ENCODE measurements around the gene CLBA1.
"Not testable (repeated sequence)": the region's sequence is repeated elsewhere in the genome, so short reads cannot be mapped to it uniquely, and the experiment has no call there.

The CLBA1 gene

DNA sequence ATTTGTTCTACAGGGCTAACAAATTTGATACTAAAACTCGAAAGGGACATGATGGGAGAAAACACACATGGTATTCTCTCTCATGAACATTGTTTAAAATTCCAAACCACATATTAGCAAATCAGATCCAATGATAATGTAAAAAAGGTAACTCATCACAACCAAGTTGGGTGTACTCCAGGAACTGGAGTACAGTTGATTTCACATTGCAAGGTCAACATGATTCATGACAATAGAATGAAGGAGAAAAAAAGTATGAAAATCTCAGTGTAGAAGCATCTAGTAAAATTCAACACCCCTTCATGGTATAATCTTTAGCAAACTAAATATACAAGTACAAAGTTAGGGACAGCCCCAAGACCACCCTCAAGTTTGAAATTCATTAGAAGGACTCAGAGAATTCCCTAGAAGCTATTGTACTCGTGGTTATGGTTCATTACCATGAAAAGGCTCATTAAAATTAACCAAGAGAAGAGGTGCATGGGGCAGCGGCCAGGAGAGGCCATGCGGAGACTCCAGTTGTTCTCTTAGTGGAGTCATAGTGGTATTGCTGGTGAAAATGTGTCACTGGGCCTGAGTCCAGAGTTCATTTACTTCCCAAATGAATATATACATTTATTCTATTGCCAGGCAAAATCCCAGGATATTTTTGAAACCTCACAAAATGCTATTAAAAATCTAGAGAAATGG lies 38.3 kb downstream of the CLBA1 start:
- no peak for DNase-seq (ENCODE audit: low spot score)

DNA sequence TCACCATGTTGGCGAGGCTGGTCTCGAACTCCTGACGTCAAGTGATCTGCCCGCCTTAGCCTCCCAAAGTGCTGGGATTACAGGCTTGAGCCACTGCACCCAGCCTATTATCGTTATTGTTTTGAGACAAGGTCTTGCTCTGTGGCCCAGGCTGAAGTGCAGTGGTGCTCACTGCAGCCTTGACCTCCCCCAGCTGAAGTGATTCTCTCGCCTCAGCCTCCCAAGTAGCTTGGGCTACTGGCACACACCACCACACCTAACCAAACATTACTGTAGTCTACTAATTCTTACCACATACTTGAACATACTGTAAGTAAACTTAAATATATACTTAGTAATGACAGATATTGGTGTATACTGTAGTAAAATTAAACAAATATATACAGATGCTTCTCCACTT lies 39.8 kb downstream of the CLBA1 start:
- no peak for DNase-seq (ENCODE audit: low spot score)

DNA sequence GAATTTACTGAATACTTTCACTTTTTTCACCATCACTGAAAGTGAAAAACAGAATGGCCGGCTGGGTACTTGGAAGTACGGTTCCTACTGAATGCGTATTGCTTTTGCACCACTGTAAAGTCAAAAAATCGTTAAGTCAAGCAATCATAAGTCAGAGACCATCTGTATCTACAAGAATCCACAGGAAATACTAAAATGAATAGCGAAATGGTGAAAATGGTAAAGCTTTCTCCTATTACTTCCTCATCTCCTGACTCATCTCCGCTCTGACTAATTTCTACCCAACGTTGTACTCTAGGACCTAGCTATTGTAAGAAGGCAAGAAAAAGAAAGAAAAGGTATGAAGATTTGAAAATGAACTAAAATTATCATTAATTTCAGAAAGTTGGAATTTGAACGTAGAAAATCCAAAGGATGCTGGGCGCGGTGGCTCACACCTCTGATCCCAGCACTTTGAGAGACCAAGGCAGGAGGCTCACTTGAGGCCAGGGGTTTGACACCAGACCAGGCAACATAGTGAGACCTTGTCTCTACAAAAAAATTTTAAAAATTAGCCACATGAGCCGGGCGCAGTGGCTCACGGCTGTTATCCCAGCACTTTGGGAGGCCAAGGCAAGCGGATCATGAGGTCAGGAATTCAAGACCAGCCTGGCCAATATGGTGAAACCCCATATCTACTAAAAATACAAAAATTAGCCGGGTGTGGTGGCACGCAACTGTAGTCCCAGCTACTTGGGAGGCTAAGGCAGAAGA lies 40.6 kb downstream of the CLBA1 start:
- DNase-seq (ENCODE audit: low spot score) = no peak

DNA sequence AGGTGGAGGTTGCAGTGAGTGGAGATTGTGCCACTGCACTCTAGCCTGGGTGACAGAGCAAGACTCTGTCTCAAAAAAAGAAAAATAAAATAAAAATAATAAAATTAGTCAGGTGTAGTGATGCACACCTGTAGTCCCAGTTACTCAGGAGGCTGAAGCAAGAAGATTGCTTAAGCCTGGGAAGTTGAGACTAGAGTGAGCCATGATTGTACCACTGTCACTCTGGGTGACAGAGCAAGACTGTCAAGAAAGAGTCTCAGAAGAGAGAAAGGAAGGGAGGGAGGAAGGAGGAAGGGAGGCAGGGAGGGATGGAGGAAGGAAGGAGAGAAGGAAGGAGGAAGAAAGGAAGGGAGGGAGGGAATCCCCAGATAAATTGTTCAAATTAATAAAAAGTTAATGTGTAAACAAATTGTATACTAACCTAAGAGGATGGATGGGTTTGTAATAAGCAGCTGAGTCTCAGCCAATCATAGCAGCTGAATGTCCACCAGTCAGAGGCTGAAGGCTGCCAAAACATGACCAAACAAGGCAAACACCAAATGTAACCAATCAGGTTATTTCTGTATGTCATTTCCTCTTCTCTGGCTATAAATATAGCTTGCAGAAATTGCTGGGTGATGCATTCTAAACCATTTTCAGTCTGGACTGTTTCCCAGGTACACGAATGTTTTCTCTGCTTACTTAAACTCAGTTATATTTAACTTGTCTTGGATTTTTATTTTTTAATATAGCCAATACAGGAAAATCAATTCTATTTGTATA lies 41.4 kb downstream of the CLBA1 start:
- no peak for DNase-seq (ENCODE audit: low spot score)

DNA sequence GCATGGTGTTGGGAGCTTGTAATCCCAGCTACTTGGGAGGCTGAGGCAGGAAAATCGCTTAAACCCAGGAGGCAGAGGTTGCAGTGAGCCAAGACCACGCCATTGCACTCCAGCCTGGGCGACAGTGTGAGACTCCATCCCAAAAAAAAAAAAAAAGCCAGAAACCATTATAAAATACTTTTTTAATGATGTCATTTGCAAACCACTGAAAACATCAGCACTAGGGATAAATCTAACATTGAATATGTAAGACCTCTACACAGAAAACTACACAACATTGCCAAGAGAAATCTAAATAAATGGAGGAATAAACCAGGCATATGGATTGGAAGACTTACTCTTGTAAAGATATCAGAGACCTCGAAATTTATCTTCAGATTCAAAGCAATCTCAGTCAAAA lies 42.1 kb downstream of the CLBA1 start:
- not testable (repeated sequence) for DNase-seq (ENCODE audit: low spot score)

DNA sequence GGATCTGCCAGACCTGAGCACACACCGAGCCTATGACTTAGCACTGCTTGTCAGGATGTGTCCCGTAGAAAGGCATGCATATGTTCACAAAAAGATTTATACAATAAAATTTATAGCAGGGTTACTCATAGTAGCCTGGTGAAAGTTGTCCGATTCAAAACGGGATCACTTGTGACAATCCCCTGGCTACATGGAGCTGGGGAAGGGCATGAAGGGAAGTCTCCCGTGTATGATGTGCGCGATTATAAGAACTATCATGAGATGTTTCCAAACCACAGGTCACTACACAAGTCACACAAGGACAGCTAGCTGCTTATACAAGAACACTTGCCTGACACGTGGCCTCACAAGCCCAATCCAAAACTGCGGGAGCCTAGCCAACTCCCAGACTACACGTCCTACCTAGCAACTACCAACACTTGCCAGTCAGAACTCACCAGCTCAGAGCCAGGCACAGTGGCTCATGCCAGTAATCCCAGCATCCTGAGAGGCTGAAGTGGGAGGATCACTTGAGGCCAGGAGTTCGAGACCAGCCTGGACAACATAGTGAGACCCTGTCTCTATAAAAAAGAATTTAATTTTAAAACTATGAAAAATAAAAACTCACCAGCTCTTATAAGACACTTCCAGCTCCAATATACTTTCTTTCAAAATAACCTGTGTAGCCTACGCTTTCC lies 42.8 kb downstream of the CLBA1 start:
- no peak for DNase-seq (ENCODE audit: low spot score)

DNA sequence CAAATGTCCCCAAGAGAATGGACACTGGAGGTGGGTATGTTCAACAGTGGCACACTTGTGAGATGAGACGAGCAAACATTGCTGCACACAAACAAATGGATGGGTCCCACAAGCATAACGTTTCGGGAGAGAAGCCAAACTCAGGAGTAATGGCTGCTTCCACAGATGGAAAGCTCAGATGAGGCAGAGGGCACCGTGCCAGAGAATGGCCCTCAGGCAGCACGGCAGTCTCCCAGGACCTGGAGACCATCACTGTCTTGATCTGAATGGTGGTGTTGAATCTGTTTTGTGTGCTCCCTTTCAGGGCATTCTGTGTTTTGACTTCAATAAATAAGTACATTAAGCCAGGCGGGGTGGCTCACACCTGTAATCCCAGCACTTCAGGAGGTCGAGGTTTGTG lies 43.8 kb downstream of the CLBA1 start:
- DNase-seq (ENCODE audit: low spot score) = no peak

DNA sequence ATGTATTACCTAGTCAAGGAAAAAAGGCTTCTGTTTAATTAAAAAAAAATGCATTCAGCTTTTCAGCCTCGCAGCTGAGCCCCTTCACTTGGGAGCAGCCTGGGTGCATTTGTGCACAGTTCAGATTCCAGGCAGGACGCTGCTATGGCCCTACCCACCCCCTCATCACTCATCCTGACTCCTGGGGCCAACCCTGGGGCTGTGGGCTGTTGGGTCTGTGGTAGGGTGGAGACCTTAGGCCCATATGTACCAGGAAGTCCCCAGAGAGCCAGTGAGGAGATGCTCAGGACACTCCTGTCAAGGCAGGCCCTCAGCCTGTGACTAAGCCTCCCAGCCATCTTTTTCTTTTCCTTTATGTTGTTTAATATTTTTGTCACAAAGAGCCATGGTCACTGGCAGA lies 44.6 kb downstream of the CLBA1 start:
- no peak for DNase-seq (ENCODE audit: low spot score)

DNA sequence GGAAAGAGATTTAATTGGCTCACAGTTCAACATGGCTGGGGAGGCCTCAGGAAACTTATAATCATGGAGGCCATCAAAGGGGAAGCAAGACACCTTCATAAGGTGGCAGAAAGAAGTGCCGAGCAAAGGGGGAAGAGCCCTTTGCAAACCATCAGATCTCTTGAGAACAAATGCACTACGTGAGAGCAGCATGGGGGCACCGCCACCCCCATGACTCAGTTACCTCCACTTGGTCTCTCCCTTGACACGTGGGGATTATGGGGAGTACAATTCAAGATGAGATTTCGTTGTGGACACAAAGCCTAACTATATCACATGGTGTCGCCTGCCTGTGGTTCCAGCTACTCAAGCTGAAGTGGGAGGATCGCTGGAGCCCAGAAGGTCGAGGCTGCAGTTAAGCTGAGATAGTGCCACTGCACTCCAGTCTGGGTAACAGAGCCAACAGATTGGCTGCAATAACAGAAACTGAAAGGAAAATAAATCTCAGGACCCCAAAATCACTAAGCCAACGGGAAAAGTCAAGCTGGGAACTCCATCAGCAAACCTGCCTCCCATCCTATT lies 45.3 kb downstream of the CLBA1 start:
- no peak for DNase-seq (ENCODE audit: low spot score)

DNA sequence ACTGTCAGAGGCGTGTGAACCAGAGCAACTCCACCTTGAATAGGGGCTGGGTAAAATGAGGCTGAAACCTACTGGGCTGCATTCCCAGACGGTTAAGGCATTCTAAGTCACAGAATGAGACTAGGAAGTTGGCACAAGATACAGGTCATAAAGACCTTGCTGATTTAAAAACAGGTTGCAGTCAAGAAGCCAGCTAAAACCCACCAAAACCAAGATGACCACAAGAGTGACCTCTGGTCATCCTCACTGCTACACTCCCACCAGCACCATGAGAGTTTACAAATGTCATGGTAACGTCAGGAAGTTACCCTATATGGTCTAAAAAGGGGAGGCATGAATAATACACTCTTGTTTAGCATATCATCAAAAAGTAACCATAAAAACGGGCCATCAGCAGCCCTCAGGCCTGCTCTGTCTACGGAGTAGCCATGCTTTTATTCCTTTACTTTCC lies 46.9 kb downstream of the CLBA1 start:
- DNase-seq (ENCODE audit: low spot score) = not testable (repeated sequence)

DNA sequence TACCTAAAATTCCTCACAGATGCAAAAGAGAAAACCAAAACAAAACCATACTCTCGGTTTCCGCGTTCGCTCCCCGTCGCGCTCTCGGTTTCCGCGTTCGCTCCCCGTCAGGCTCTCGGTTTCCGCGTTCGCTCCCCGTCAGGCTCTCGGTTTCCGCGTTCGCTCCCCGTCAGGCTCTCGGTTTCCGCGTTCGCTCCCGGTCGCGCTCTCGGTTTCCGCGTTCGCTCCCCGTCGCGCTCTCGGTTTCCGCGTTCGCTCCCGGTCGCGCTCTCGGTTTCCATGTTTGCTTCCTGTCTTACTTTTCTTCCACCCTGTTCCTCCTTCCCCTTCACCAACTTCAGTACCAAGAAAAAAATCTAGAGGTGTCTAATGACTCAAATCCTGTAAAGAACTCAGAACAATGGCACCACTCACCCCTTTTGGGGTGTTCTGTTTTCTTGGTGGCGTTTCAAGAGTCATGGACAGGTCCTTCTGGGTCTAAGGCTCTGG lies 47.9 kb downstream of the CLBA1 start:
- DNase-seq (ENCODE audit: low spot score) = peak; percentile 15

DNA sequence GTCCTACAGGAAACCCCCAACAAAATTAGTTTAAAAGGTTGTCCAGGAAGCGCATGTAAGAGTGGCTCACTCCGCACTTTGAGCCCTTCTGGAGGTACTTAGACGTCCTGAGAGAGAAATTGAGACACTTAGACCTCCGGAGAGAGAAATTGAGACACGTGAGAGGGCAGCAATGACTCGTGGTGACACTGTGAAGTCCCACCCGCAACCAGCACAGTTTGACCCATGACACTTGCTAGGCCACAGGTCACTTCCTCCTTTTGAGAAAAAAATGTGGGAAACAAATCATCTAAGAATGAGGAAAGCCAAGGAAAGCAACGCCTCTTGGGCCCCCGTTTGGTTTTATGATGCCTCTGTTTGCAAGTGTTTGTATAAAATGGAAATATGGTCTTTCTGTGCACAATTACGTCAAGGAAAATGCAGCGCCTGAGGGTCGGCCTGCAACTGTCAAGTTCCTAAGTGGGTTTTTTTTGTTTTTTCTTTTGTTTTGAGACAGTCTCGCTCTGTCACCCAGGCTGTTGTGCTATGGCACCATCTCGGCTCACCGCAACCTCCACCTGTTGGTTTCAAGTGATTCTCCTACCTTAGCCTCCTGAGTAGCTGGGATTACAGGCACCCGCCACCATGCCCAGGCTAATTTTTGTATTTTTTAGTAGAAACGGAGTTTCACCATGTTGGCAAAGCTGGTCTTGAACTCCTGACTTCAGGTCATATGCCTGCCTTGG lies 48.9 kb downstream of the CLBA1 start:
- DNase-seq (ENCODE audit: low spot score) = no peak

DNA sequence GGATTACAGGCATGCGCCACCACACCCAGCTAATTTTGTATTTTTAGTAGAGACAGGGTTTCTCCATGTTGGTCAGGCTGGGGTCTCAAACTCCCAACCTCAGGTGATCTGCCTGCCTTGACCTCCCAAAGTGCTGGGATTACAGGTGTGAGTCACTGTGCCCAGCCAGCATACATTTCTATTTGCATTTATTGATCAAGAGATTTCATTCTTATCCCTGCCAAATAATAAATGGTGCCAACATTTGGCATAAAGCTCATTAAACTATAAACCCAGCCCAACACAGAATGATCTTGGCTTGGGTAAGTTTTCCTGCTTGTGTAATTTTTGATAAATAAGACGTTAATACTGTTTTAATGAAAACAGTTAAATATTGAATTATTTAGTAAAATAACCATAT lies 50.0 kb downstream of the CLBA1 start:
- not testable (repeated sequence) for DNase-seq (ENCODE audit: low spot score)

DNA sequence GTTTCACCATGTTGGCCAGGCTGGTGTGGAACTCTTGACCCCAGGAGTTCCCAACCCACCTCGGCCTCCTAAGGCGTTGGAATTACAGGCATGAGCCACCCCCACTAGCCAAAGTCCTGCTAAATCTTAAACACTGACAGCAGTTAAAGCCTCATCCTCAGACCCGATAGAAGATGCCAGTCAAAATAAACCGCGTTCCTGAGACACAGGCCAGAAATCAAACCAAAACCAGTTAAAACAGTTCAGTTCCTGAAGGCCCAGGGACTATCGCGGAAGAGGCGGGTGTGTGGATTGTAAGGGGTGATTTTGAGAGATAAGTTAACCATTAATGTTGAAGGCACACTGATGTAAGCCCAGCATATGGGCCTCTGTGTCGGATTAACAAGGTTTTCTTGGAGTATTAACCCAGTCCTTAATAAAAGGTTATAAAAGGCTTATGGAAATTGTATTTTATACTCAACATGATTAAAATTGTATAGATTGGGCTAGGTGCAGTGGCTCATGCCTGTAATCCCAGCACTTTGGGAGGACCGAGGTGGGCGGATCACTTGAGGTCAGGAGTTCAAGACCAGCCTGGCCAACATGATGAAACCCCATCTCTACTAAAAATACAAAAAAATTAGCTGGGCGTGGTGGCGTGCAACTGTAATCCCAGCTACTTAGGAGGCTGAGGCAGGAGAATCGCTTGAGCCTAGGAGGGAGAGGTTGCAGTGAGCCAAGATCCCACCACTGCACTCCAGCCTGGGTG lies 54.0 kb downstream of the CLBA1 start:
- no peak for DNase-seq (ENCODE audit: low spot score)

DNA sequence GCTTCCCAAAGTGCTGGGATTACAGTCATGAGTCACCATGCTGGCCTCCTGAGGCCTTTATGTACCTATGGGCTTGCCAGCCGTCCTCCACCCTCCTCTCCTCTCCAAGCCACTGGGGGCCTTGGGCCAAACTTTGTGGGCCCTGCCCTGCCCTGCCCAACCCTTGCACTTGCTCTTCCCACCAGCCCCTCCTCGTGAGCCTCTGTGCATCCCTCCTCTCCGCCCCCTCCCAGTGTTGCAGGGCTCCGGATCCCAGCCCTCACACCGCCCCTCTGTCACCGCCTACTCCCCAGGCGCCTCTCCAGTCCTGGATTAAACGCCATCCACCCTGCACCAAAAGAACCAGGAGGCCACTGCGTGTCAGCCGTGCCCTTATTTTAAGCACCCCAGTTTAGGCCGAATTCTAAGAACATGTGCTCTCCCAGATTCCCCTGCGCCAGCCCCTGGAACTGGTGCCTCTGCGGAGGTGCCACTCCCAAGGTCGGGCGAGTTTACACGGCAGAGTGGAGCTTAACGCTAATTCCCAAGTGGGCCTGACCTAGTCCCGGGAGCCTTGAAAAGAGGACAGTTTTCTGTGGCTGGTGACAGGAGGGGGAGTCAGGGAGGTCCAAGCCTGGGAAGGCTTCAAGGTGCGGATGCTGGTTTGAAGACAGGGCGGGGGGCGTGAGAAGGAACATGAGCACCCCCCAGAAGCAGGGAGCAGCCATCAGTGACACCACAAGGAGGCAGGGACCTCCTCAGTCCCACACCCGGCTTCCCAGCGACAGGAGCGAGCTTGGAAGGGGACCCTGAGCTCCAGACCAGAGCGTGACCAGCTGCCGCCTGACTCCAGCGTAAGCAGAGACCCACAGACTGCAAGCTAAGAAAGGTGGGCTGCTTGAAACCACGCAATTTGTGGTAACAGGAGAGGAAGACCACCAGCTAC lies 56.5 kb downstream of the CLBA1 start:
- DNase-seq (ENCODE audit: low spot score) = no peak

DNA sequence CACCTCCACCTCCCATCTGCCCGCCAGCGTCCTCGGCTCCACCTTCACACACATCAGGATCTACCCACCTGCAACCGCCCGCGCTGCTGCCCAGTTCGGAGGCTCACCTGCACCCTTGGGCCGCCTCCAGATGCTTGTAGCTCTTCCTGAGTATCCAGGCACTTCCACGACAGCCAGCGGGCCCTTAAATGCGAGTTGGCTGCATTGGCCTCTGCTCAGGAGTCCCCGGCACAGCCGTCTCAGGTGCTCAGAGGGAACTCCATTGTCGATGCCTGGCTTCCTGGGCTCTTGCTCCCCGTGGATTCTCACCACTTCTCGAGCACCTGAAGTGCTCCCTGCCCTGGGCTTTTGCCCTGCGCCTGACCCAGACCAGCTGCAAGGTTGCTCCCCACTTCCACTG lies 57.2 kb downstream of the CLBA1 start:
- no peak for DNase-seq (ENCODE audit: low spot score)

DNA sequence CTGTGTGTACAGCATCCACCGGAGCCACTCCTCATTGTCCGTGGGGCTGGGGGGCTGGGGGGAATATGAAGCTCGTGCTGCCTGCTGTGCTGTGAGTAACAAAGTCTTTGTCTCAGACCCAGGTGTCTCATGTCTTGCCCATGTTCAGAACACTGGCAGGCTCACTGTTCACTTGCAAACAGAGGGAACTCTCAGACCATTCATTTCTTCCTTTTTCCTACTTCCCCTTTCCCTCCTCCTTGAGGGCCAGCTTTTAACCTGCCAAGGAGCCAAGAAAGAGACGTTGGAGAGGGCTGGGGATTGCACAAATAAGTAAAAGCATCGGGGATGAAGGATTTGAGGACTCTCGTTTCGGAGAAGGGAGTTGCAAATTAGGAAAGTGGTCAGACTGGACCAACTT lies 58.1 kb downstream of the CLBA1 start:
- no peak for DNase-seq (ENCODE audit: low spot score)

All from hematopoietic multipotent progenitor cell treated with erythropoietin and hydrocortisone succinate and interleukin-3 and kit ligand, for 15 days (in vitro differentiated cells).